Measurements from ENCODE around the gene FLNB.
A peak's percentile ranks its signal among the peaks of the same experiment; 100 is the strongest.

DNA sequence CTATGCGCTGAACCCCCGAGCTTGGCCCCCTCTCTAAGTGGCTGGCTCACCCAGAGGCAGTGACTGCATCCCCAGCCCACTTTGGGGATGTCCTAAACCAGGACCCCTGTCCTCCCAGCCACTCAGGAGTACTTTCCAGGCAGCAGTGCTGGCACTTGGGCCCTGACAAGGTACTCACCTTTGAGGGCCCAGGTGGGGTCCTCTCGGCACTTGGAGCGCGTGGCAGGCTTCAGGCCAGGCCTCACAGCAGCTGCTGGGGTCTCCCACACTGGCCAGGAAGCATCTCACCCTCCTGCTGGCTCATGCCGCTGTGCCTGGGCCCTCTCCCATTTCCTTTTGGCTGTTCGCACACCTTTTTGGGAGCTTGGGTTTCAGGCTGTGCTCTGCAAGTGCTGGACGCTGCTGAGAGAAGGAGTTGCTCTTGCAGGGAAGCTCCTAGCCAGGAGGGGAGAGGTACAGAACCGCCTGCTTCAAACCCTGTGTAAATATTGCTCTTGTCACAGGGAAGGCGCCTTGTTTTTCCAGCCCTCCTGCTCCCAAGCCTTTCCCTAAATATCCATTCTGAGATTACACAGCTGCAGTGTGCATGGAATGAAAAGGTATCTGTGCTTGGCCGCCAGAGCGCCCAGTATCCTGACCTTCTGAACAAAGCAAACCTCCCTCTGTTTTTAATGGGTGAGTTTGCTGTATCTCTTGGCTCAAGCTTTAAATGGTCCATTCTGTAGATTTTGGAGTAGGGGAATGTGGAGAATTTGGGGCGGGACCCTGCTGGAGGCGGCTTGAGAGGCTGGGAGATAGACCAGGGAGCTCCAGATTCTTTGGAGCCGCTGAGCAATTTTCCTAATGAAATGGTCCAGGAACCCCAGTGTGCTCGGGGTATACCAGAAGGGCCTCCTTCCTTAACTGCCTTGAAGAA is 156.9 kb downstream of the FLNB start:
- TF ChIP-seq CTCF (IDR thresholded peaks at IDR 0.05): no peak
- TF ChIP-seq POLR2A (IDR thresholded peaks at IDR 0.05): peak in 1 of 2 donors; percentile 21

Data from thyroid gland (tissue), 4 donors.